Measurements from ENCODE around the gene ARL8B. TPM values are rescaled to one million over a fixed set of nuclear protein-coding genes. Genes with fewer than 3 reads are reported as not detected.

Gene ARL8B
- polyA plus RNA-seq, 4 donors: 25.0 to 70.4 (median 31.6) TPM

GRCh38 chr3:5116538-5116937 lies 5.6 kb upstream of the ARL8B start:
- no peaks in the 10 kb centered on the region for H3K9me3 ChIP-seq (ENCODE audit: control insufficient read depth in 2 of 2, insufficient read depth in 1 of 2, low read depth in 1 of 2, low read length in 1 of 2)
- no peaks in the 10 kb centered on the region for H3K27me3 ChIP-seq (ENCODE audit: control insufficient read depth in 3 of 3, insufficient read depth in 3 of 3, low read length in 3 of 3)
- no peak for FAIRE-seq
- DNase-seq: no peak
- 58 to 73% (median 70%) methylated on average over 3 of the region's 3 CpGs for WGBS, 3 donors
- H3K27ac ChIP-seq (ENCODE audit: low read depth in 1 of 3, low read length in 2 of 3): no peak overlapping the region
- no peak overlapping the region for H3K4me3 ChIP-seq (ENCODE audit: low read depth in 1 of 3, low read length in 3 of 3)
- H3K36me3 ChIP-seq (ENCODE audit: control insufficient read depth in 3 of 3, insufficient read depth in 2 of 3, low read depth in 1 of 3, low read length in 3 of 3): no peaks in the 10 kb centered on the region
- no peaks in the 10 kb centered on the region for H3K4me1 ChIP-seq (ENCODE audit: control insufficient read depth in 3 of 3, insufficient read depth in 2 of 3, low read depth in 1 of 3, low read length in 2 of 3)

GRCh38 chr3:5120446-5120845 lies 1.6 kb upstream of the ARL8B start:
- Histone ChIP-seq H3K36me3 (ENCODE audit: control insufficient read depth in 3 of 3, insufficient read depth in 2 of 3, low read depth in 1 of 3, low read length in 3 of 3) (peaks cover 0 to 6% (median 0%) of the 10 kb centered on the region in 3 donors), H3K27ac (ENCODE audit: low read depth in 1 of 3, low read length in 2 of 3) (no peak overlapping the region), H3K4me1 (ENCODE audit: control insufficient read depth in 3 of 3, insufficient read depth in 2 of 3, low read depth in 1 of 3, low read length in 2 of 3) (peaks cover 2 to 10% (median 4%) of the 10 kb centered on the region in 3 donors), H3K9me3 (ENCODE audit: control insufficient read depth in 2 of 2, insufficient read depth in 1 of 2, low read depth in 1 of 2, low read length in 1 of 2) (no peaks in the 10 kb centered on the region), H3K27me3 (ENCODE audit: control insufficient read depth in 3 of 3, insufficient read depth in 3 of 3, low read length in 3 of 3) (no peaks in the 10 kb centered on the region), H3K4me3 (ENCODE audit: low read depth in 1 of 3, low read length in 3 of 3) (no peak overlapping the region)
- no peak for DNase-seq
- 54 to 79% (median 78%) methylated on average over 3 of the region's 3 CpGs for WGBS, 3 donors
- no peak for FAIRE-seq

- DNase-seq (peak; percentile 37 to 65), FAIRE-seq (no peak)
- H3K27ac ChIP-seq (ENCODE audit: low read depth in 1 of 3, low read length in 2 of 3): peak overlapping the region; percentile 72 to 96 (median 88)
- H3K27me3 ChIP-seq (ENCODE audit: control insufficient read depth in 3 of 3, insufficient read depth in 3 of 3, low read length in 3 of 3): no peaks in the 10 kb centered on the region
- no peaks in the 10 kb centered on the region for H3K9me3 ChIP-seq (ENCODE audit: control insufficient read depth in 2 of 2, insufficient read depth in 1 of 2, low read depth in 1 of 2, low read length in 1 of 2)
- 1 to 4% (median 1%) methylated on average over 31 of the region's 31 CpGs for WGBS, 3 donors
- peak overlapping the region; percentile 97 to 100 (median 99) for H3K4me3 ChIP-seq (ENCODE audit: low read depth in 1 of 3, low read length in 3 of 3)
- H3K36me3 ChIP-seq (ENCODE audit: control insufficient read depth in 3 of 3, insufficient read depth in 2 of 3, low read depth in 1 of 3, low read length in 3 of 3): peaks cover 0 to 6% (median 0%) of the 10 kb centered on the region in 3 donors
- H3K4me1 ChIP-seq (ENCODE audit: control insufficient read depth in 3 of 3, insufficient read depth in 2 of 3, low read depth in 1 of 3, low read length in 2 of 3): peaks cover 2 to 10% (median 4%) of the 10 kb centered on the region in 3 donors
Measured at GRCh38 chr3:5122741-5123706, 932 bp downstream of the ARL8B start.

GRCh38 chr3:5123937-5124336 lies 1.8 kb downstream of the ARL8B start:
- FAIRE-seq: no peak
- DNase-seq: peak in 1 of 2 donors; percentile 9
- Histone ChIP-seq H3K4me3 (ENCODE audit: low read depth in 1 of 3, low read length in 3 of 3) (peak overlapping the region in 2 of 3 donors; percentile 0 to 2), H3K27ac (ENCODE audit: low read depth in 1 of 3, low read length in 2 of 3) (peak overlapping the region in 1 of 3 donors; percentile 88), H3K9me3 (ENCODE audit: control insufficient read depth in 2 of 2, insufficient read depth in 1 of 2, low read depth in 1 of 2, low read length in 1 of 2) (no peaks in the 10 kb centered on the region), H3K4me1 (ENCODE audit: control insufficient read depth in 3 of 3, insufficient read depth in 2 of 3, low read depth in 1 of 3, low read length in 2 of 3) (peaks cover 2 to 10% (median 4%) of the 10 kb centered on the region in 3 donors), H3K27me3 (ENCODE audit: control insufficient read depth in 3 of 3, insufficient read depth in 3 of 3, low read length in 3 of 3) (no peaks in the 10 kb centered on the region), H3K36me3 (ENCODE audit: control insufficient read depth in 3 of 3, insufficient read depth in 2 of 3, low read depth in 1 of 3, low read length in 3 of 3) (peaks cover 0 to 6% (median 0%) of the 10 kb centered on the region in 3 donors)
- WGBS, 3 donors: 56 to 73% (median 68%) methylated on average over 12 of the region's 12 CpGs

- H3K27ac ChIP-seq (ENCODE audit: low read depth in 1 of 3, low read length in 2 of 3): no peak overlapping the region
- H3K27me3 ChIP-seq (ENCODE audit: control insufficient read depth in 3 of 3, insufficient read depth in 3 of 3, low read length in 3 of 3): no peaks in the 10 kb centered on the region
- H3K36me3 ChIP-seq (ENCODE audit: control insufficient read depth in 3 of 3, insufficient read depth in 2 of 3, low read depth in 1 of 3, low read length in 3 of 3): peaks cover 0 to 21% (median 0%) of the 10 kb centered on the region in 3 donors
- H3K4me3 ChIP-seq (ENCODE audit: low read depth in 1 of 3, low read length in 3 of 3): no peak overlapping the region
- peak in 1 of 2 donors; percentile 34 for DNase-seq
- H3K9me3 ChIP-seq (ENCODE audit: control insufficient read depth in 2 of 2, insufficient read depth in 1 of 2, low read depth in 1 of 2, low read length in 1 of 2): no peaks in the 10 kb centered on the region
- peaks cover 2 to 10% (median 4%) of the 10 kb centered on the region in 3 donors for H3K4me1 ChIP-seq (ENCODE audit: control insufficient read depth in 3 of 3, insufficient read depth in 2 of 3, low read depth in 1 of 3, low read length in 2 of 3)
- no peak for FAIRE-seq
Measured at GRCh38 chr3:5126586-5126985, 4.5 kb downstream of the ARL8B start.

- WGBS, 3 donors: 81 to 85% (median 81%) methylated on average over 2 of the region's 2 CpGs
- peaks cover 0 to 24% (median 0%) of the 10 kb centered on the region in 3 donors for H3K36me3 ChIP-seq (ENCODE audit: control insufficient read depth in 3 of 3, insufficient read depth in 2 of 3, low read depth in 1 of 3, low read length in 3 of 3)
- H3K27ac ChIP-seq (ENCODE audit: low read depth in 1 of 3, low read length in 2 of 3): no peak overlapping the region
- no peaks in the 10 kb centered on the region for H3K27me3 ChIP-seq (ENCODE audit: control insufficient read depth in 3 of 3, insufficient read depth in 3 of 3, low read length in 3 of 3)
- H3K9me3 ChIP-seq (ENCODE audit: control insufficient read depth in 2 of 2, insufficient read depth in 1 of 2, low read depth in 1 of 2, low read length in 1 of 2): no peaks in the 10 kb centered on the region
- H3K4me3 ChIP-seq (ENCODE audit: low read depth in 1 of 3, low read length in 3 of 3): no peak overlapping the region
- FAIRE-seq (no peak), DNase-seq (no peak)
- peaks cover 2 to 16% (median 4%) of the 10 kb centered on the region in 3 donors for H3K4me1 ChIP-seq (ENCODE audit: control insufficient read depth in 3 of 3, insufficient read depth in 2 of 3, low read depth in 1 of 3, low read length in 2 of 3)
Measured at GRCh38 chr3:5128849-5129248, 6.8 kb downstream of the ARL8B start.

GRCh38 chr3:5133239-5134018 lies 11.3 kb downstream of the ARL8B start:
- no peaks in the 10 kb centered on the region for H3K9me3 ChIP-seq (ENCODE audit: control insufficient read depth in 2 of 2, insufficient read depth in 1 of 2, low read depth in 1 of 2, low read length in 1 of 2)
- peaks cover 0 to 19% (median 0%) of the 10 kb centered on the region in 3 donors for H3K36me3 ChIP-seq (ENCODE audit: control insufficient read depth in 3 of 3, insufficient read depth in 2 of 3, low read depth in 1 of 3, low read length in 3 of 3)
- peaks cover 0 to 9% (median 0%) of the 10 kb centered on the region in 3 donors for H3K4me1 ChIP-seq (ENCODE audit: control insufficient read depth in 3 of 3, insufficient read depth in 2 of 3, low read depth in 1 of 3, low read length in 2 of 3)
- DNase-seq: no peak
- H3K27ac ChIP-seq (ENCODE audit: low read depth in 1 of 3, low read length in 2 of 3): no peak overlapping the region
- H3K27me3 ChIP-seq (ENCODE audit: control insufficient read depth in 3 of 3, insufficient read depth in 3 of 3, low read length in 3 of 3): no peaks in the 10 kb centered on the region
- no peak overlapping the region for H3K4me3 ChIP-seq (ENCODE audit: low read depth in 1 of 3, low read length in 3 of 3)
- 85 to 88% (median 87%) methylated on average over 7 of the region's 7 CpGs for WGBS, 3 donors
- no peak for FAIRE-seq

- 85 to 92% (median 88%) methylated on average over 3 of the region's 3 CpGs for WGBS, 3 donors
- Histone ChIP-seq H3K9me3 (ENCODE audit: control insufficient read depth in 2 of 2, insufficient read depth in 1 of 2, low read depth in 1 of 2, low read length in 1 of 2) (no peaks in the 10 kb centered on the region), H3K27ac (ENCODE audit: low read depth in 1 of 3, low read length in 2 of 3) (no peak overlapping the region), H3K27me3 (ENCODE audit: control insufficient read depth in 3 of 3, insufficient read depth in 3 of 3, low read length in 3 of 3) (no peaks in the 10 kb centered on the region), H3K4me3 (ENCODE audit: low read depth in 1 of 3, low read length in 3 of 3) (no peak overlapping the region), H3K36me3 (ENCODE audit: control insufficient read depth in 3 of 3, insufficient read depth in 2 of 3, low read depth in 1 of 3, low read length in 3 of 3) (peaks cover 0 to 19% (median 0%) of the 10 kb centered on the region in 3 donors), H3K4me1 (ENCODE audit: control insufficient read depth in 3 of 3, insufficient read depth in 2 of 3, low read depth in 1 of 3, low read length in 2 of 3) (peaks cover 0 to 12% (median 0%) of the 10 kb centered on the region in 3 donors)
- DNase-seq (no peak), FAIRE-seq (no peak)
Measured at GRCh38 chr3:5134019-5134391, 11.9 kb downstream of the ARL8B start.

Data from small intestine (tissue), 7 donors.